ENCODE results near the gene TWIST2.

- no peak for TF ChIP-seq POLR2A (IDR thresholded peaks at IDR 0.05)
- TF ChIP-seq CTCF (IDR thresholded peaks at IDR 0.05) = no peak
Measured at GRCh38 chr2:238850091-238850490, 2.2 kb downstream of the TWIST2 start.
